ENCODE measurements around the gene PPP3R1.

DNA sequence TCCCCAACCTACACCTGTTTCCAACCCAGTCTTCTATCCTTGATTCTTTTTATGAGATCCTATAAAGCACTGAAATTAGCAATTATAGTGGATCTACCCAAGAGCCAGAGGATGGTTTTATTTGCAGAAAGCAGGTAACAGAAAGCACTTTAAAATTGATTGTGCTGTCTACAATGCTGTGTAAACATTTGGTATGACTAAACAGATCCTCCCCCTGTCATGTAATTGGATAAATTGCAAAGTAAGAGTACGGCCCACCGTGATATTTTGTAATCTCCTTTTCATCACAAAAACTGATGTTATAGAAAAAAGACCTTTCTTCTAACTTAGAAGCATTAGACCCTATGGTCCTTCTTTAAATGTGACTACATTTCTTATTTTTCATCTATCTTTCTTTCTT, 11.3 kb upstream of the PPP3R1 start:
- TF ChIP-seq, protein P1, sequence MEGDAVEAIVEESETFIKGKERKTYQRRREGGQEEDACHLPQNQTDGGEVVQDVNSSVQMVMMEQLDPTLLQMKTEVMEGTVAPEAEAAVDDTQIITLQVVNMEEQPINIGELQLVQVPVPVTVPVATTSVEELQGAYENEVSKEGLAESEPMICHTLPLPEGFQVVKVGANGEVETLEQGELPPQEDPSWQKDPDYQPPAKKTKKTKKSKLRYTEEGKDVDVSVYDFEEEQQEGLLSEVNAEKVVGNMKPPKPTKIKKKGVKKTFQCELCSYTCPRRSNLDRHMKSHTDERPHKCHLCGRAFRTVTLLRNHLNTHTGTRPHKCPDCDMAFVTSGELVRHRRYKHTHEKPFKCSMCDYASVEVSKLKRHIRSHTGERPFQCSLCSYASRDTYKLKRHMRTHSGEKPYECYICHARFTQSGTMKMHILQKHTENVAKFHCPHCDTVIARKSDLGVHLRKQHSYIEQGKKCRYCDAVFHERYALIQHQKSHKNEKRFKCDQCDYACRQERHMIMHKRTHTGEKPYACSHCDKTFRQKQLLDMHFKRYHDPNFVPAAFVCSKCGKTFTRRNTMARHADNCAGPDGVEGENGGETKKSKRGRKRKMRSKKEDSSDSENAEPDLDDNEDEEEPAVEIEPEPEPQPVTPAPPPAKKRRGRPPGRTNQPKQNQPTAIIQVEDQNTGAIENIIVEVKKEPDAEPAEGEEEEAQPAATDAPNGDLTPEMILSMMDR (IDR thresholded peaks at IDR 0.05): no peak
- TF ChIP-seq POLR2A (IDR thresholded peaks at IDR 0.05; ENCODE audit: low read length): no peak
- TF ChIP-seq, protein P2, sequence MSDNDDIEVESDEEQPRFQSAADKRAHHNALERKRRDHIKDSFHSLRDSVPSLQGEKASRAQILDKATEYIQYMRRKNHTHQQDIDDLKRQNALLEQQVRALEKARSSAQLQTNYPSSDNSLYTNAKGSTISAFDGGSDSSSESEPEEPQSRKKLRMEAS (IDR thresholded peaks at IDR 0.05): no peak
- no peak for TF ChIP-seq CEBPB (IDR thresholded peaks at IDR 0.05)
- no peak for TF ChIP-seq RCOR1 (IDR thresholded peaks at IDR 0.05; ENCODE audit: low read depth, low read length)
- no peak for TF ChIP-seq ESRRA (IDR thresholded peaks at IDR 0.05; ENCODE audit: borderline replicate concordance, low read length)
- no peak for TF ChIP-seq TP53 (CRISPR knock-in tag; IDR thresholded peaks at IDR 0.05)
- TF ChIP-seq KDM1A (IDR thresholded peaks at IDR 0.05; ENCODE audit: low read depth): no peak
- TF ChIP-seq REST (IDR thresholded peaks at IDR 0.05): no peak
- TF ChIP-seq RAD21 (conservative IDR thresholded peaks at IDR 0.05 in 1 of 2, IDR thresholded peaks at IDR 0.05 in 1 of 2): no peak
- TF ChIP-seq BHLHE40 (IDR thresholded peaks at IDR 0.05; ENCODE audit: low read depth, low read length): no peak
